ENCODE results near the gene CLDN7. TPM values are rescaled to one million over a fixed set of nuclear protein-coding genes. Genes with fewer than 3 reads are reported as not detected.

CLDN7 gene
- total RNA-seq, 1 experiment from 2014 or later: 177 TPM

GRCh38 chr17:7228920-7229319, 33.4 kb downstream of the CLDN7 start:
- Histone ChIP-seq H3K9ac (ENCODE audit: extremely low read depth, insufficient read length, low read length) (no peak overlapping the region), H2AFZ (ENCODE audit: low read length) (no peak overlapping the region), H3K79me2 (ENCODE audit: insufficient read depth, low read length) (peaks cover 15% of the 10 kb centered on the region; the same call in 1 of the 2 replicates), H4K8ac (replicated peaks; ENCODE audit: insufficient read length, low read depth, low read length) (no peak overlapping the region), H3K27ac (ENCODE audit: insufficient read length, low read depth, low read length) (no peak overlapping the region), H4K91ac (ENCODE audit: insufficient read length, low read depth, low read length) (no peak overlapping the region), H3K79me1 (ENCODE audit: insufficient read depth, low read depth, low read length, poor library complexity, severe bottlenecking) (peaks cover 13% of the 10 kb centered on the region), H2BK15ac (ENCODE audit: low read depth, low read length) (no peak overlapping the region), H2AK5ac (ENCODE audit: insufficient read length, low read length) (no peak overlapping the region), H2BK120ac (ENCODE audit: low read depth, low read length, poor library complexity, severe bottlenecking) (no peak overlapping the region), H3K14ac (ENCODE audit: insufficient read depth, low read length) (no peak overlapping the region), H3T11ph (ENCODE audit: low read length) (no peak overlapping the region), H3K9me3 (ENCODE audit: control insufficient read depth, low read depth, low read length) (no peaks in the 10 kb centered on the region), H3K4ac (ENCODE audit: low read depth, low read length) (no peak overlapping the region), H4K5ac (ENCODE audit: insufficient read length, low read depth, low read length) (no peak overlapping the region), H3K4me1 (ENCODE audit: insufficient read depth, low read length) (no peaks in the 10 kb centered on the region), H3K4me2 (ENCODE audit: insufficient read depth, insufficient read length, low read length) (no peak overlapping the region), H2BK20ac (ENCODE audit: low read depth, low read length, poor library complexity, severe bottlenecking) (no peak overlapping the region), H3K56ac (ENCODE audit: insufficient read length, low read depth, low read length) (no peak overlapping the region), H2BK5ac (ENCODE audit: insufficient read length, low read length) (no peak overlapping the region), H3K18ac (ENCODE audit: insufficient read length, low read depth, low read length) (no peak overlapping the region), H2BK12ac (ENCODE audit: insufficient read length, low read depth, low read length) (no peak overlapping the region), H3K23ac (ENCODE audit: insufficient read length, low read depth, low read length) (no peak overlapping the region), H3K27me3 (ENCODE audit: insufficient read depth, low read length) (no peaks in the 10 kb centered on the region), H4K20me1 (ENCODE audit: control insufficient read depth, insufficient read depth, insufficient read length) (no peaks in the 10 kb centered on the region), H3K23me2 (ENCODE audit: insufficient read length, low read depth, low read length, poor library complexity, severe bottlenecking) (peaks cover 3% of the 10 kb centered on the region)
- Mint-ChIP-seq H3K9me3 (no peaks in the 10 kb centered on the region), H3K4me1 (peaks cover 16 to 18% of the 10 kb centered on the region in 2 experiments), H3K36me3 (ENCODE audit: insufficient read depth in 1 of 3, low read depth in 3 of 3) (peaks cover 37 to 72% (median 66%) of the 10 kb centered on the region in 3 experiments; a peak in 6 of 7 replicates), H3K27me3 (ENCODE audit: low read depth) (no peaks in the 10 kb centered on the region), H3K27ac (0 out of 7 replicates have a peak overlapping the region, but pooled peaks of 1 of the 3 experiments have one; percentile 40), H3K4me3 (no peak overlapping the region; a peak in 1 of 5 replicates)
- no peak for DNase-seq
- no CpG with 5 or more reads among the region's 14 CpGs for WGBS (ENCODE audit: extremely low coverage, insufficient read length, low lambda C conversion rate)
- no peak for TF ChIP-seq CTCF (conservative IDR thresholded peaks at IDR 0.05)

All from H9 (cell line).